Bone marrow (tissue), 2 donors: ENCODE measurements around the gene PAIP2B.
"Not testable (repeated sequence)": the region's sequence is repeated elsewhere in the genome, so short reads cannot be mapped to it uniquely, and the experiment has no call there.

ENCODE experiments used
- DNase-seq, 2 donors: peaks; one replicate each; lab custom pipeline; 2025; lab: John Stamatoyannopoulos, UW

PAIP2B gene

GRCh38 chr2:71226965-71227560 lies at the start of gene PAIP2B:
TSS of gene PAIP2B (minus strand) at chr2:71227103. CDS start at chr2:71202589, 24,514 bp downstream.
- DNase-seq = peak in 1 of 2 donors; percentile 69

DNA sequence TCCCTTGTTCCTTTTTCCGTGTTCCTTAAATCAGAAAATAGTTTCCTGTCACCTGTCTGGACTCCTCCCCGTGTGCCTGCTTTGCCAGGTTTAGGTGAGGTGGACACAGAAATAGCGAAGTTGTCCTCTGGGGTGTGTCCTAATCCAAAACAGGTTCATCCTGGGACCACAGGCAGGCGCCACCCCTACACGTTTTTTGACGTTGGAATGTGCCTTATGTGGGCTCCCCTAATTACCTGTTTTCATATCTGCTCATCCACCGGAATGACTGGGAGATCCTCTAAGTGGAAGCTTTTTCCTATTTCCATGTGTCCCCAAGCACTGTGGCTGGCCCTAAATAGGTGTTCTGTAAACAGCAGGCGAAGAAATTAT lies 49.0 kb upstream of the PAIP2B start:
- DNase-seq = no peak

- no peak for DNase-seq
These were observed 42.7 kb upstream of the PAIP2B start for GRCh38 chr2:71269511-71270090.

DNA sequence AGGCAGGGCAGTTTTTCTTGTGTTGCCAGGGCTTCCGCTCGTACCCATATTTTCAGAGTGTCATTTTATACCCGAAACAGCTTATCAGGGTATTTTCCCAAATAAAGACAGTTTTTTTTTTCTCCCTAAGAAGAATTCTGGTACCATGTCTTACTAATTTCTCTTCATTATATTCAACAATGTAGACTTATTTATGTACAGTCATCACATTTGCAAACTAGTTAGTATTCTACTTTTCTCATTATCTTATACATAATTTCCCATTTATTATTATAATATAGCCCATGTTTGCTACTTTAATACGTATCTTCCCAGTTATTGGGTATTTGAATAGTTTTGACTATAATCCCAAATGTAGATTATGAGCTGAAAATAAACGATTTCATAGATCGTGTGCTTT lies 36.5 kb upstream of the PAIP2B start:
- DNase-seq = no peak

DNA sequence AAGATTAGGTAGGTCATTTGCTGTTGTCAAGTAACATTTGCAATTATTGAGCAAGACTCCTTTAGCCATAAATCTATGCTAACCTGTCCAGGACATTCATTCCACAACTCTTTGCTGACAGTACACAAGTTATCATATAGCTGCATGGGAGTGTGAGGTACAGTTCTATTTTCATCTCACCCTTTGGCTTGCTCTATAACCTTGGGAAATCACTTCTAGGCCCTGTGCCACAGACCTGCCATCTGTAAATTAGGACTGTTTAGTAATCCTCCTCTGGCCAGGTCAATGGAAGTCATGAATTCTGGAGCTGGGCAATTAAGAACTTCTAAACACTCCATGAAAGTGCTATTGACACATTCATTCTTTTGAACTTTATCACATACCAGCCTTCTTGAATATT lies 34.6 kb upstream of the PAIP2B start:
- DNase-seq = no peak

GRCh38 chr2:71256421-71256820 lies 29.5 kb upstream of the PAIP2B start:
- no peak for DNase-seq

DNA sequence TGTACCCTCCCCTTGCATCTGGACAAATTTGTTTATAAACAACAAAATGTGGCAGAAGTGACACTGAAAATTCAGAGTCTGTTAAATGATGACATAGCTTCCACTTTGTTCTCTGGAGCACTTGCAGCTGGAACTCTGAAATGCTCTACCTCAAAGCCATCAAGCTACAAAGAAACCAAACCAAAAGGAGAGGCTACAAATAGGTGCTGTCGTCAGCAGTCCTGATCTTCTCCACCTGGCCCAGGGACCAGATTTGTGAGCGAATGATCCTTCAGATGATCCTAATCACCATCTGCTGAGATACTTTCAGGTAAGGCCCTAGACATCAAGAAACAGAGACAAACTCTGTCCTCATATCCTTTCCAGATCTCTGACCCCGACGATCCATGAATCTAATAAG lies 27.9 kb upstream of the PAIP2B start:
- DNase-seq = no peak

- DNase-seq = no peak
These were observed 27.2 kb upstream of the PAIP2B start for GRCh38 chr2:71254078-71254477.

- DNase-seq = no peak
These were observed 26.6 kb upstream of the PAIP2B start for GRCh38 chr2:71253476-71253875.

DNA sequence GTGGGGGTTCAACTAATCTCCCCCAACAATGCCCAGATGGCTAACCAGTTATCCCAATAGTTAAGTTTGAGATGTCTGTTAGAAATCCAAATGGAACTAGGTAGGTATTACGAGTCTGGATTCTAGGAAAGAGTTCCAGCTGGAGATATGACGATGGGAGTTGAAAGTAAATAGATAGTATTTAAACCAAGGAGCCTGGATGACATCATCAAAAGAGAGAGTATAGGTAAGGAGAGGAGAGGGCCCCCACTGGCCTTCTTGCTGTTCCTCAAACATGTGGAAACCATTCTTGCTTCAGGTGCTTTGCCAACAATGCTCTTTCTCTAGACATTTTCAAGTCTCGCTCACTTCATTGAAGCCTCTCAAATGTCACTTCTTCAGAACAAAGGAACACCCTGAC lies 26.0 kb upstream of the PAIP2B start:
- DNase-seq = no peak

DNA sequence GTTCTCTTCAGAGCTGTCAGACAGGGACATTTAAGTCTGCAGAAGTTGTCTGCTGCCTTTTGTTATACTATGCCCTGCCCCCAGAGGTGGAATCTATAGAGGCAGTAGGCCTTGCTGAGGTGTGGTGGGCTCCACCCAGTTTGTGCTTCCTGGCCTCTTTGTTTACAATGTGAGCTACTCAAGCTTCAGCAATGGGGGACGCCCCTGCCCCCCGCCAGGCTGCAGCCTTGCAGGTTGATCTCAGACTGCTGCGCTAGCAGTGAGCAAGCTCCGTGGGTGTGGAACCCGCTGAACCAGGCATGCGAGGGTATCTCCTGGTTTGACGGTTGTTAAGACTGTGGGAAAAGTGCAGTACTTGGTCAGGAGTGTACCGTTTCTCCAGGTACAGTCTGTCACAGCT lies 24.0 kb upstream of the PAIP2B start:
- no peak for DNase-seq

- no peak for DNase-seq
These were observed 17.4 kb upstream of the PAIP2B start for GRCh38 chr2:71244302-71244660.

- no peak for DNase-seq
These were observed 16.9 kb upstream of the PAIP2B start for GRCh38 chr2:71243634-71244301.

DNA sequence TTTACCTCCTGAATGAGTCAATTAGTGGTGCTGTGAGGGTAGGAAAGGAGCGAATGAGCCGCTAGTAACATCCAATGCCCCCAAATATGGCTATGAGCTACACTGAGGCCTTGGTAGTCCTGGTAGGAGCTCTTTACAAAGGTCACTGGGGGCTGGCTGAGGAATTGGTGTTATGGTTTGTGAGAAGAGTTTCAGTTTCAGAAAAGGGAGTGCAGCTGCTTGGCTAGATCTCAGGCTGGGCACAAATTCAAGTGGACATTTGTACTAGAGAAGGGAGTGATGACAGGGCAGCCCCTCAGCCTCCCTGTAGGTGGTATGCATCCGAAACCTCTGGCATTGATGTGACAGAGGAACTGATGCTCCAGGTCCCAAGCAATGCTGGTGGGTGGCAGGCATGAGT lies 13.9 kb upstream of the PAIP2B start:
- DNase-seq = no peak

GRCh38 chr2:71238089-71238488 lies 11.2 kb upstream of the PAIP2B start:
- DNase-seq = no peak

DNA sequence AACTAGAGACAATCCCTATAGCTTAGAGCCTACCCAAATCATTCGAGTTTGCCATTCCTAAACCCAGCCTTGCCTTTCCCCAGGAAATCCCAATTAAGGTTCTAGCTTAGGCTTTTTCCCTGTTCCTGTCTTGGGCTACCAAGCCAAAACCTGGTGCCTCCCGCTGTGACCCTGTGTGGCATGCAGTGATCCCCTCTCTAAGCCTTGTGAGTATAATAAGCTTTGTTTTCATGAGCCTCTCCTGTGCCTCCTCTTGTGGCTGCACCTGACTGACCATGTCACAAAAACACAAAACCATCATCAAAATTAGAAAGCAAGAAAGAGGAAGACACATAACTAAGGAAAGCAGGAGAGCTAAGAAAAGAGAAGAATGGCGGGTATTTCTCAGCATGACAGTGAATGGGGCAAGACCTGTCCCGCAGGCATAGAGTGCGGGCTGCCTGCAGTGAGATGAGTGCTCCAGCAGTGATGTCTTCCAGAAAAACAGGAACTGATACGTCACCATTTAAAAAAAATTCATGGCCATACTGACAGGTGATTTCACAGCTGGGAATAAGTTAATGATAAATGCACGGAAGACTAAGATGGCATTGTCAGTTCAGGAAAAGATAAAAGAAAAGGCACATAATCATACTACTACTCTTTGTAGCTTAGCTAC lies 9.2 kb upstream of the PAIP2B start:
- DNase-seq = no peak

- not testable (repeated sequence) for DNase-seq
These were observed 6.2 kb upstream of the PAIP2B start for GRCh38 chr2:71233072-71233471.

- no peak for DNase-seq
These were observed 573 bp downstream of the PAIP2B start for GRCh38 chr2:71226096-71226964.

DNA sequence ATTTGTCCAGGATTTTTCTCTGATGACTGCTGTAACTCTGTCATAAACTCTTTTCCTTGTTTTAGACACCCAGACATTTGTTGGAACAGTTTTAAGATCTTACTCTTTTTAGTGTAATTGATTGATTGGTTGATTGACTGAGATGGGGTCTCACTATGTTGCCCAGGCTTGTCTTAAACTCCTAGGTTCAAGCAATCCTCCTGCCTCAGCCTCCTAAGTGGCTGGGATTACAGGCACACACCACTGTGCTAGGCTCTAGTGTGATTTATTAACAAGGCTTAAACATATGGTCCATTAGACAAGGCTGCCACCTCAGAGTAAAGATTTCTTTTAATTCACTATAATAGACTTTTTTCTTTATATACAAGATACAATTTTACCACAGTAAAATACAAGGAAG lies 2.0 kb downstream of the PAIP2B start:
- DNase-seq = no peak

GRCh38 chr2:71224457-71224856 lies 2.4 kb downstream of the PAIP2B start:
- no peak for DNase-seq

DNA sequence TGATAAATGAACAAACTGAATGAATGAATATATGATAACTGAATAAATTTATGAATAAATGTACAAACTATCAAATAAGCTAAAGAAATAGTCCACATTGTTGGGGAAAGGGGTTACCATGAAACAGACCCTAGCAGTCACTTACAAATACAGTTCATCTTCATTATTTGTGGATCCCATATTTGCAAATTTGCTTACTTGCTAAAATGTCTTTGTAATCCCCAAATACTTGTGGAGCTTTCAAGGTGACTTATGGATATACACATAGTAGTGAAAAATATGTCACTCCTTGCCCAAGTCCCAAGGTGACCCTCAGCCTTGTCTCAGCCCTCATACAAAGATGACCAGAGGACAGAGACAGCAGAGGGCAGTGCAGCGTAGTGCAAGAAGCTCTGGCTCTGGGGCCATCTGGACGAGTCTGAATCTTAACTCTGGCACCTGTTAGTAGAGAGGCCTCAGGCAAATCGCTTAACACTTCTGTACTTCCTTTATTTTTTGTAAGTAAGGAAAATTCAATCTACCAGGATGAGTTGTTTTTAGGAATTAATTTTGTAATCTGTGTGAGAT lies 3.1 kb downstream of the PAIP2B start:
- no peak for DNase-seq

DNA sequence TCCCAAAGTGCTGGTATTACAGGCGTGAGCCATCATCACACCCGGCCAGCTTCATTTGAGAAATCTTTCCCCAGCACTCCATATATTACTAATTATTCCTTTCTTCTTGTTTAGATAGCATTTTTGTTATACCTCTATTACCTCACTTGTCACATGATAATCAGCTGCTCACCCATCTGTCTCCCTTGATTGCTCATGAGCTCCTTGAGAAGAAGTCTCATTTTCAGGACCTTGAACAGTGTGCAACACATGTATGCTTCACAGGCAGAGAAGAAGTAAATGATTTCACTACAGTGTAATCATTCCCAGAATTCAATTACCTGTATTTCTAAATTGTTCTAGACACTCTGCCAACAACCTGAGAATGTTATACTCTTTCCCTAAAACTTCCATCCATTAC lies 6.2 kb downstream of the PAIP2B start:
- DNase-seq = no peak
